Measurements from ENCODE around the gene DNER.

- no peak for TF ChIP-seq NR3C1 (IDR thresholded peaks at IDR 0.05)
- TF ChIP-seq POLR2A (IDR thresholded peaks at IDR 0.05; ENCODE audit: low read length), result no peak
- no peak for TF ChIP-seq CTCF (IDR thresholded peaks at IDR 0.05)
- TF ChIP-seq, protein P1, sequence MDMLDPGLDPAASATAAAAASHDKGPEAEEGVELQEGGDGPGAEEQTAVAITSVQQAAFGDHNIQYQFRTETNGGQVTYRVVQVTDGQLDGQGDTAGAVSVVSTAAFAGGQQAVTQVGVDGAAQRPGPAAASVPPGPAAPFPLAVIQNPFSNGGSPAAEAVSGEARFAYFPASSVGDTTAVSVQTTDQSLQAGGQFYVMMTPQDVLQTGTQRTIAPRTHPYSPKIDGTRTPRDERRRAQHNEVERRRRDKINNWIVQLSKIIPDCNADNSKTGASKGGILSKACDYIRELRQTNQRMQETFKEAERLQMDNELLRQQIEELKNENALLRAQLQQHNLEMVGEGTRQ (IDR thresholded peaks at IDR 0.05), result no peak
- TF ChIP-seq CEBPB (IDR thresholded peaks at IDR 0.05), result no peak
- no peak for TF ChIP-seq ZSCAN20 (CRISPR knock-in tag; IDR thresholded peaks at IDR 0.05)
- no peak for TF ChIP-seq PHF8 (IDR thresholded peaks at IDR 0.05; ENCODE audit: borderline replicate concordance, low read depth)
- TF ChIP-seq E2F6 (IDR thresholded peaks at IDR 0.05; ENCODE audit: borderline replicate concordance, low read depth), result no peak
Measured at GRCh38 chr2:229543176-229543873, 171.0 kb downstream of the DNER start.
